ENCODE results near the gene RSPO4.

The RSPO4 gene

DNA sequence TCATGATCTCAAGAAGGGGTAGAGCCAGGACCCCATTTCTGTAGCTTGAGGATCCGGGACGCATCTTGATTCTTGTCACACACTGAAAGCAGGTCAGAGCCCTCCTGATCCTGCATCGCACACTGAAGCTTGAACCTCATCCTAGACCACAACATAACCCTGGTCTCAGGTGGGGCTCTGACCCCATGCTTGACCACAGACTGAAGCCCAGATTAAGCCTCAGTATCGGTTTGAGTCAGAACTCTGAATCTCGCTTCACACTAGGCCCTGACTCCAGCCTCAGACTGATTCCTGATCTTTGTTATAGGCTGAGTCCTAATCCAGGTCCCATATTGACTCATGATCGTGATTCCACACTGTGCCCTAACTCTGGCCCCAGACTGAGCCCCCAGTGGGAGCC is 8.5 kb upstream of the RSPO4 start:
- H3K79me2 ChIP-seq (ENCODE audit: insufficient read depth, low read length) = no peaks in the 10 kb centered on the region
- H3K9ac ChIP-seq (ENCODE audit: low read length) = no peak overlapping the region
- TF ChIP-seq CTCF (IDR thresholded peaks at IDR 0.05; ENCODE audit: low read length) = no peak
- no peak for TF ChIP-seq EZH2 (IDR thresholded peaks at IDR 0.05; ENCODE audit: borderline replicate concordance, low read length)
- no peaks in the 10 kb centered on the region for H4K20me1 ChIP-seq (ENCODE audit: insufficient read depth, low read length)
- no peaks in the 10 kb centered on the region for H3F3A ChIP-seq (ENCODE audit: insufficient read depth, low read length)
- H3K27ac ChIP-seq (ENCODE audit: low read depth, low read length, poor library complexity, severe bottlenecking) = no peak overlapping the region
- H3K4me1 ChIP-seq (ENCODE audit: insufficient read depth, low read length, severe bottlenecking) = no peaks in the 10 kb centered on the region
- H3K9me3 ChIP-seq (ENCODE audit: low read length) = no peaks in the 10 kb centered on the region
- no peaks in the 10 kb centered on the region for H3K27me3 ChIP-seq (ENCODE audit: insufficient read depth, low read length)
- no peaks in the 10 kb centered on the region for H3K9me2 ChIP-seq (ENCODE audit: low read depth, low read length)
- no peak overlapping the region for H3K4me2 ChIP-seq (ENCODE audit: low read length)
- no peak overlapping the region for H2AFZ ChIP-seq (ENCODE audit: low read length)
- no peaks in the 10 kb centered on the region for H3K36me3 ChIP-seq (ENCODE audit: insufficient read depth, low read length)
- no peak overlapping the region for H3K4me3 ChIP-seq (ENCODE audit: low read depth, low read length, poor library complexity, severe bottlenecking)

- Histone ChIP-seq H3K4me1 (ENCODE audit: insufficient read depth, low read length, severe bottlenecking) (no peaks in the 10 kb centered on the region), H3K4me2 (ENCODE audit: low read length) (peak overlapping the region; percentile 27; the same call in 1 of the 2 replicates), H3K27me3 (ENCODE audit: insufficient read depth, low read length) (no peaks in the 10 kb centered on the region), H2AFZ (ENCODE audit: low read length) (no peak overlapping the region), H3K9me2 (ENCODE audit: low read depth, low read length) (no peaks in the 10 kb centered on the region), H3F3A (ENCODE audit: insufficient read depth, low read length) (no peaks in the 10 kb centered on the region), H3K9me3 (ENCODE audit: low read length) (no peaks in the 10 kb centered on the region), H3K36me3 (ENCODE audit: insufficient read depth, low read length) (no peaks in the 10 kb centered on the region), H3K4me3 (ENCODE audit: low read depth, low read length, poor library complexity, severe bottlenecking) (no peak overlapping the region), H3K79me2 (ENCODE audit: insufficient read depth, low read length) (no peaks in the 10 kb centered on the region), H3K27ac (ENCODE audit: low read depth, low read length, poor library complexity, severe bottlenecking) (no peak overlapping the region), H4K20me1 (ENCODE audit: insufficient read depth, low read length) (no peaks in the 10 kb centered on the region), H3K9ac (ENCODE audit: low read length) (no peak overlapping the region)
- TF ChIP-seq EZH2 (IDR thresholded peaks at IDR 0.05; ENCODE audit: borderline replicate concordance, low read length) = no peak
- no peak for TF ChIP-seq CTCF (IDR thresholded peaks at IDR 0.05; ENCODE audit: low read length)
These were observed 3.4 kb upstream of the RSPO4 start for GRCh38 chr20:1005452-1006027.

- H3K4me2 ChIP-seq (ENCODE audit: low read length) = no peak overlapping the region
- no peak for TF ChIP-seq EZH2 (IDR thresholded peaks at IDR 0.05; ENCODE audit: borderline replicate concordance, low read length)
- no peak for TF ChIP-seq CTCF (IDR thresholded peaks at IDR 0.05; ENCODE audit: low read length)
- no peaks in the 10 kb centered on the region for H3K36me3 ChIP-seq (ENCODE audit: insufficient read depth, low read length)
- no peaks in the 10 kb centered on the region for H3F3A ChIP-seq (ENCODE audit: insufficient read depth, low read length)
- H4K20me1 ChIP-seq (ENCODE audit: insufficient read depth, low read length) = no peaks in the 10 kb centered on the region
- H3K4me3 ChIP-seq (ENCODE audit: low read depth, low read length, poor library complexity, severe bottlenecking) = no peak overlapping the region
- H3K9ac ChIP-seq (ENCODE audit: low read length) = no peak overlapping the region
- no peaks in the 10 kb centered on the region for H3K27me3 ChIP-seq (ENCODE audit: insufficient read depth, low read length)
- H2AFZ ChIP-seq (ENCODE audit: low read length) = no peak overlapping the region
- no peaks in the 10 kb centered on the region for H3K4me1 ChIP-seq (ENCODE audit: insufficient read depth, low read length, severe bottlenecking)
- no peaks in the 10 kb centered on the region for H3K9me2 ChIP-seq (ENCODE audit: low read depth, low read length)
- no peak overlapping the region for H3K27ac ChIP-seq (ENCODE audit: low read depth, low read length, poor library complexity, severe bottlenecking)
- H3K79me2 ChIP-seq (ENCODE audit: insufficient read depth, low read length) = no peaks in the 10 kb centered on the region
- H3K9me3 ChIP-seq (ENCODE audit: low read length) = no peaks in the 10 kb centered on the region
These were observed 2.0 kb upstream of the RSPO4 start for GRCh38 chr20:1003920-1004697.

Data from OCI-LY1 (cell line).